Activated CD8-positive, alpha-beta memory T cell treated with anti-CD3 and anti-CD28 coated beads, Interleukin-2, amount 50 U/mL, for 24 hours (primary cell): ENCODE data around the gene MYT1.

Experiments
- DNase-seq: peaks from one replicate; pipeline ENCODE4 v3.0.0-alpha.2; 2020; ENCODE audit errors: extremely low read depth

The MYT1 gene

DNA sequence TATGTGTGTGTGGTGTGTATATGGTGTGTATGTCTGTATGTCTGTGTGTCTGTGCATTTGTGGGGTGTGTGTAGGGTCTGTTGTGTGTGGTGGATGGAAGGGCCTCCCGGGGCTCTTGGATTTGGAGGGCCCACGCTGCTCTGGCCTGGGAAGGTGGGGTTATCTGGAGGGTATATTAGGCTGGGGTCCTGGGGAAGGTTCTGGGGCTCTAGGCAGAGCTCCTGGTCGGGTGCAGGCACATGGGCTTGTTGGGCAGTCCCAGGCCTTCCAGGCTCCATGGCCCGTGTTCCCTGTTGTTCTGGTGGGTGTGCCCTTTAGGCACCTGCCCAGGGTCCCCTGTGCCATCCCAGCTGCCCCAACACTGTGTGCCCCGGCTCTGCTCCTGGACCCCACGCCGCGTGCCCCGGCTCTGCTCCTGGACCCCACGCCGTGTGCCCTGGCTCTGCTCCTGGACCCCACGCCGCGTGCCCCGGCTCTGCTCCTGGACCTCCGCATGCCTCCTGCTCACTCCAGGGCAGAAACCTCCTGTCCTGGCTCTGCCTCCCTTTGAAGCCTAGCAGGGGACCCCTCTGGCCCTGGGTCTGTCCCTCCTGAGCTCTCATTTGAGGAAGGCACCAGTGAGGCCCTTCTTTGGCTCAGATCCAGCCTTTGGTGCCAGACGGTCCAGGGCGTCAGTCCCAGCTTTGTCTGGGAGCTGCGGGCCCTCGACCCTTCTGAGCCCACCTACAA, 10.2 kb upstream of the MYT1 start:
- no peak for DNase-seq

DNA sequence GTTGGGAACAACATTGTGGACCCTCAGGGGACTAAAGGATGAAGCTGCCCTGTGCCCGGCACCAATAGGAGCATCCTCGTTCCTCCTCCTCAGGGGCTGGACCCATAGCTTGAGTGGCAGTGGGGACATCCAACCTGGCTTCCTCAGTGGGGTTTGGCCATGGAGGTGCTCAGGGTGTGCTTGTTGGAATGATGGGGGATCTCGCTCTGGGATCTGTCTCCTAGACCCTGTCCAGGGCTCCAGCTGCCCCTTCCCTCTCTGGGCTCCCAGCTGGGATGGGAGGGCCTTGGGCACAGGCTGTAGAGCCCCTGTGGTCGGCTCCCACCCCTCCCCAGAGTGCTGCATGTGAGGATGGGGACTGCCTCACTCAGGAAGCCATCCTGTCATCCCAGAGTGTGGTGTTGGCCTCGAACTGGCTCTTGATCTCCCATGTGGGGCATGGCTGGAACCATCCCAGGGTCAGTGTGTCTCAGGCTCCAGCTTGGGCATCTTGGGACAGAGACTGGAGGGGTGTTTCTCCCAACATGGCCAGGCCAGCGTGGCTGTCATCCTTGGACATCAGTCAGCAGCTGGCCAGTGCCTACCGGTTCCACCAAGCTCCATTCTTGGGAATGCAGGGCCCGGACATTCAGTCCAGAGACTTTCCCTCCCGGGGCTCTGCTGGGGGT, 9.5 kb upstream of the MYT1 start:
- DNase-seq = no peak

DNA sequence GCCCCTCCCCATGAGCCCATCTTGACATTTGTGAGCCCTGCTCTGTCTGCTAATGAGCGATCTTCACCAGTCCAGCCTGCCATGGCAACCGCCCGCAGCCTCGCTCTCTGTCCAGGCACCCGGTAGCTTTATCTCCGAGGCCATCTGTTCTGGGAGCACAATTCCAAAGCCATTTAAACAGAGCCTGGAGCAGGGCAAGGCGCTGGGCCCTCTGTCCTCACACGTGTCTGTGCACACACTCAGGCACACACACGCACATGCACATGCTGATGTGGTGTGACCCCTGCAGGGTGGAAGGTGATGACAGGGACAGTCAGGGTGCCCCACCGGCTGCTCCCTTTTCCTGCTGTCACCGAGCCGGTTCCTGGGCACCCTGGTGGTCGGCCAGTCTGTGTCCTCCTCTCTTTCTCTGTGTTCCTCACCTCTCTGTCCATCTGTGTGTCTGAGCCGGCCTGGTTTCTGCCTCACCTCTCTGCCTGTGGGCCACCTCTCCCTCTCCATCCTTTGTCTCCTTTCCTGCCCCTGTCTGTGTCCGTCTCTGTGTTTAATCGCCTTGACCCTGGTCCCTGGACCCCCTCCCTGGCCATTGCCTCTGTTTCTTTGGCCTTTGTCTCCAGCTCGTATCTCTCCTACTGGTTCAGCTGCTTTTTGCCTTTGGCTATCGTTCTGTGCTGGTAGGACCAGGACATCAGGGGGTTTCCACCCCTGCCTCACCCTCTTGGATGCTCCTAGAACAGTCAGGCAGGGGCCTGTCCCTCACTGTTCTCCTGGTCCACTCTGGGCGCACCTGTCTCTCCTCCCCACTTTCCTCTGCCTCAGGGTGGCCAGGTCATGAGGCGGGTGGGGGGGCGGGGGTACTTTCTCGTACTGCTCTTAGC, 8.8 kb upstream of the MYT1 start:
- DNase-seq = no peak

DNA sequence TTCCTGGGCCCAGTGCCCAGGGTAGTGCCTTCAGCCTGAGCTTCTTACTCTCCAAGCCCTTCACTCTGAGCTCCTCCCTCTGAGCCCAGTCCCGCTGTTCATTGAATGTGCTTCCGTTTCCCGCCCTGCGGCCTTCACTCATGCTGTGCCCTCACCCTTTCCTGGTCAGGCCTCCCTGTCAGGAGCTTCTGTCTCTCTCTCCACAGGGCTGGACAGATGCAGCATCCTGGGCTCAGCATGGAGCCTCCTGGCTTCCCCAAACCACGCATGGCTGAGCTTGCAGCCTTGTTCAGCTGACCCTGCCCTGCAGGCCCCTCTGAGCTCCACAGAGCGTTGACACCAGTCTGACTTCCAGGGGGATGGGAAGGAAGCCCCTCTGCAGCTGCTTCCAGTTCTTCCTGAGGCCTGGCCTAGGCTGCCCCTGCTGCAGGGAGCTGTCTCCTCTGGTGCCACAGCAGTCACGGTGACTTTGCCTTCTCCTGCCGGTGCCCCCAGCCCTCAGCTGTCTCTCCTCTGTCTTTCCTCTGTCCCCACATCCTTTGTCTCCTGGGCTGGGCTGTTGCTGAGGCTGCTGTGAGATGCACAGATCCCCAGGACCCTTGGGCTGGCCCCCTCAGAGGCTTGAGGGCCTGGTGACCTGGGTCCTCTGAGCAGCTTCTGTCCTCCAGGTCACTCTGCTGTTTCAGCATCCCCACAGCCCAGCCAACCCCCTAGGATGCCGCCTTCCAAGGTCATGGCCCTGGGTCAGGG, 7.9 kb upstream of the MYT1 start:
- DNase-seq = no peak

DNA sequence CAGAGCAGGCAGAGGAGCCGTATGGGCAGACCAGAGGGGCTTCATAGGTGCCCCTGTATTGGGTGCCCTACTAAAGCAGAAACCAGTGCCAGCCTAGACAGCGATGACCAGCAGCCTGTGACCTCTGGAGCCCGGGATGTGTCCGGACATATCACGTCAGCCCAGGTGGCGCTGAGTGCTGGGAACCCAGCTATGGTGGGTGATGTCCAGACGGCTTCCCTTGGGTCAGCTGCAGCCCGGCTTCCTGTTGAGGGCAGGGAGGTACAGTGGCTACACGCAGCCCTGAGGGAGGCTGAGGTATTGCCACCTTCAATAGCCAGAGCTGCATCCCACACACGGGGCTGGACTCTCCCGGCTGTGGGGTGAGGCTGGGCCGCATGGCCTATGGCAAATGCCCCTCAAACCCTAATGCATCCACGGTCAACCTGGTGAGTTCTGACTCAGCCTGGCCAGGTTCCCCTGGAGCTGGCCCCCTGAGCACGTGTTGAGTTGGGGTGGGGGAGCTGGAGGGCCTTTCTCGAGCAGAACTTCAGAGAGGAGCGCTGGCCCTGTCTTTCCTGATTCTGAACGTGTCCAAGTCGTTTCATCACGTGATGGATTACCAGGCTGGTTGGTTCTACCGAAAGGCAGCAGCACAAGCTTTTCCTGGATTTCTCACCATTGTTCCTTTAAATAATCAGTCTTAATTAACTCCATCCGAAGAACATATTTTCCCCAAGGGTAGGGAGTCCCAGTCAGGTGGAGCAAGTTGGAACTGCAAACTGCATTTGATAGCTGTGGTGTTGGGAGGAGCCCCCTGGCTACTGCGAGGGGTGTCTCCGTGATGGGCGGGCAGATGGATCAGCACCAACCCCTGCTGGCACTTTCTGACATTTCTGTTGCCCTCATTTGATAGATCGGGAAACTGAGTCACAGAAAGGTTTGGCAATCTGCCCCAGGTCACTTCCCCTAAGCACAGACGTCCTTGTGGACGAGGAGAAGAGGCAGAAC, 7.1 kb upstream of the MYT1 start:
- no peak for DNase-seq

DNA sequence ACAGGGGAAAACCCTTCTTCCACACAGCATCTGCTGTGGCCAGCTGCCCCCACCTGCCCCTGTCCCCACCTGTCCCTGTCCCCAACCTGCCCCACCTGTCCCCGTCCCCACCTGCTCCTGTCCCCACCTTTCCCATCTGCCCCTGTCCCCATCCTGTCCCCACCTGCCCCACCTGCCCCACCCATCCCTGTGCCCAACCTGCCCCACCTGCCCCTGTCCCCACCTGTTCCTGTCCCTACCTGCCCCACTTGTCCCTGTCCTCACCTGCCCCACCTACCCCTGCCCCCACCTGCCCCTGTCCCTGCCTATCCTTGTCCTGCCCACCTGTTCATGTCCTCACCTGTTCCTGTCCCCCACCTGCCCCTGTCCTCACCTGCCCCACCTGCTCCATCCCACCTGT, 6.4 kb upstream of the MYT1 start:
- no peak for DNase-seq

DNA sequence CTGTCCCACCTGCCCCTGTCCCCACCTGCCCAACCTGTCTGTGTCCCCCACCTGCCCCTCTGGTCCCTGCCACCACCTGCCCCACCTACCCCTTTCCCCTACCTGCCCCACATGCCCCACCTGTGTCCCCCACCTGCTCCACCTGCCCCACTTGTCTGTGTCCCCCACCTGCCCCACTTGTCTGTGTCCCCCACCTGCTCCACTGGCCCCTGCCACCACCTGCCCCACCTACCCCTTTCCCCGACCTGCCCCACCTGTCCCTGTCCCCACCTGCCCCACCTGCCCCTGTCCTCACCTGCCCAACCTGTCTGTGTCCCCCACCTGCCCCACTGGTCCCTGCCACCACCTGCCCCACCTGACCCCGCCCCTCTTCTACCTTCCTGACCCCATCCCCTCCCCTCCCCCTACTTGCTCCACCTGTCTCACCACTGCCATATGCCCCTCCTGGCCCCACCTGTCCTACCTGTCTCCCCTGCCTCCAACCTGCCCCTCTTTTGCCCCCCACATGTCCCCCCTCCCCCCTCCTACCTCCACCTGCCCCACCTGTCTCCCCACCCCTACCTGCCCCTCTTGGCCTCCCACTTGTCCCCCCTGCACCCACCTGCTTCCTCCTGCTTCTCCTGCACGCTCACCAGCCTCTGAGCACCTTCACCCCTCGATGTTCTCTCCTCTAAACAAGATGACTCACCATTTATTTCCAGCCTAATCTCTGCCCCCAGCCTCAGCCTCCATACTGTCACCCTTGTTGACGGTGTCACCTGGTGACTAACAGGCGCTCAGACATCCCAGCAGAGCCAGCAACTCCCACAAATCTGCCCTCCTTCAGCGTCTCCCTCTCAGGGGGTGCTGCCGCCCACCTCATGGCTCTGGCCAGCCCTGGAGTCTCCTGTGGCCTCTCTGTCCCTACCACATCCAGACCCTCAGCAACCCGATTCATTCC, 5.6 kb upstream of the MYT1 start:
- DNase-seq = no peak

DNA sequence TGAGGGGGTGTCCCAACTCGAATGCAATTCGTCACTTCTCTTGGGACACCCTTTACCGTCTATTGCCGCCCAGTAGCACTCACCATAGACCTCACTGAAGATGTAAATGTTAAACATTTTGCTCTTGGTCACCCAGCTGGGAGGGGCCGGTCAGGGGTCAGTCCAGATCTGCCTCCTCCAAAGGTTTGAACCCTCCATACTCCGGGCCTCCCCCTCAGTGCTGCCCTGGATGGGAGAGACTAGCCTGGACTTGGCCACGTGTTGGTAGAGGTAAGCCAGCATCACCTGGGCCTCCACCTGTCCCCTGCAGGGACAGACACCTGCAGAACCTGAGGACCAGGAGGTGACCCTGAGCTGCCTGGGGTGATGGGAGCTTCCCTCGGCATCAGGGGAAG, 5.0 kb upstream of the MYT1 start:
- DNase-seq = no peak

DNA sequence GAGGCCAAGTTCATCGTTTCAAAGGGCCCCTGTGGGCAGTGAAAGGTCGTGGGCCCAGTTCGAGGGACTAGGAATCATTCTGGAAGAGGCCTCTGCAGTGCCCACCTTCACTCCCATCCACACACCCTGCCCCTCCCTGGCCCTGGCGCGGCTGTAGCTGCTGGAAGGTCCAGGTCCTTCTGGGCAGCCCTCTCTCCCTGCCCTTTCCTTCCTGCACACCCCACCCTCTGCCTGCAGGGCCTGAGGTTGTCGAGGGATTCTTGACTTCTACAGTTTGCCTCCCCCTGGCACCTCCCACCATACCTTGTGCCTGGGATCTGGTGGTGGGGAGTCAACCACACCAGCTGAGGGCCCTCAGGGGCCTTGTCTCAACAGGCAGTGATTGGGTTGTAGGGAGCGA, 4.5 kb upstream of the MYT1 start:
- no peak for DNase-seq

DNA sequence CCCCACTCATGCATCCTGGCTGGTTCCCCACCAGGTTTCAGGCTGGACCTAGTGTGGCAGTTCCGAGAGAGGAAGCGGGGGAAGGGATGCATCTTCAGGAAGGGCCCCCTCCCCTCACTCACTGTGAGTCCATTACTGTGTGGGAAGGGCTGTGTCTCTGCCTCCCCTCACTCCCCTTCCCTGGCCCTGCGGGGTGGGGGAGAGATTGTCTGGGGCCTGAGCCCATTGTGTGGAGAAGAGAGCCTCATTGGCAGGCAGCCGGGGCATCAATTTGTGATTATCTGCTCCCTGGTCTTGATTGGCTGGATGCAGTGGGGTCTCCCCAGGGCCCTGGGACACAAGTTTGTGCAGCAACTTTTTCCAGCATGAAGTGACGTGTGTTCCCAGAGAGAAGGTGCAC, 4.1 kb upstream of the MYT1 start:
- DNase-seq = no peak

DNA sequence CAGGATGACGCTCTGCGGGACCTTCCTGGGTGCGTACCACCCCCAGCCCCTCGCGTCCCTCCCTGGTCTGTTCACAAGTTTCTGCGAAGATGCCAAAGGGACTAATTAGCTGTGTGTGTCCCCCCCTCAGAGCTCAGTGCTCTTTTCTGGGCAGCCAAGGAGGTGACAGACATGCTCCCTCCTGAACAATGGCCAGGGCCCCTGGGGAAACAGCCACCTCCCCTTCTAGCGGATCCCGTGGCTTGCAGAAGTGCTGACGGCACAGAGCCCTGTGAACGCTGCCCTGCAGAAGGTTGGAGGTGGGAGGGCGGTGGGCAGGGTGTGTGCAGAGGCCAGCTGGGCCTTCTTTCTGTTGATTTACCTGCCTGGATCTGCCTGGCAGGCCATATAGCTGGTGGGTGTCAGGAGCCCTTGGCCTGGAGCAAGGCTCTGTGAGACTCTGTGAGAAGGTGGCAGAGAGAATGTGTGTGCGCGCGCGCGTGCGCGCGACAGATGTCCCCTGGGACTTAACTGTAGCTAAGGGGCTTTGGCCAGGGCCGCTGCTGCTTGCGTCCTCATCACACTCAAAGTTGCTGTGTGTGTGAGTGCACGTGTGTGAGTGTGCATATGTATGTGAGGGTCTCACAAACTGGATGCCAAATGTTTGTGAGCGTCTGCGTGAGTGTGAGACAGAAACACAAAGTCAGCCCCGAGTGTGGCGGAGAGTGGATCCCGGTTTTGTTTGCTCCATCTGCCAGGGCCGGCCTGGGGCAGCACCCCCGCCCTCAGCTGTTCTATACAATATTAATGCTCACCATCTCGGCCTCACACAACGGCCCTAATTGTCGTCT, 3.5 kb upstream of the MYT1 start:
- no peak for DNase-seq

DNA sequence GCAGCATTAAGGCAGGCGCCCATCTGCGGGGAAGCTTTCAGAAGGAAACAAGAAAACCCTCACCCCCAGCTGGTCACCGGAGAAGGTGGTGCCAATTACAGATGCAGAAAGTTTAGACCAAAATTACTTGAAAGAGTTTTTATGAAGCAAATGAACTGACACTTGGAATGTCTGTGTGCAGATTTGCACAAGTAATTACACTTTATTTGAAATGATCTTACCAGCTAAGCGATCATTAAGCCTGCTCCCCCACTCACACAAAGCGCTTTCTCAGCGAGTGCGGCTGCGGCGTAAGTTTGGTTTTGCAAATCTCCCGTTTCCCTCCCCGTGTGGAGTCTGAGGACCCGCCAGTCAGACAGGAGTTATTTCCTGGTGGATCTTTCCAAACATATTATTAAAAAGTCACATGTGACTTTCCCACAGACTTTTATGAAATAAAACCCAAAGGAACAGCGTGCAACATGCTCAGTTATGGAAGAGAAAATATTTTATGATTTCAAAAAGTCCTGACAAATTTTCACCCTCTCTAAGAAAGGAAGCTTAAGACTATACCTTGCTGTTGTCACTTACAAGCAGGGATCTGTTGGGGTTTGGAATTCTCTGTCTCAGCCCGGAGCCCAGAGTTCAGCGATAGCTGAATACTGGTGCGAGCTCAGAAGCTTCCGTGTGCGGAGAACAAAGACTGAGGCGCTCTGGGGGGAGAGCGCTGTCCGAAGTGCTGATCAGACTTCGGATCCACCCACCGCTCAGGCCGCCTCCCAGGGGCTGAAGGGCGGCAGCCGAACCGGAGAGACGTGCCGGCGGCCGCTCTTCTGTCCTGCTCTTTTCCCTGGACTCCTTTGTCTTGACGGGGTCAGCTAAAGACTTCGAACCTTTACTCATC, 2.7 kb upstream of the MYT1 start:
- no peak for DNase-seq

DNA sequence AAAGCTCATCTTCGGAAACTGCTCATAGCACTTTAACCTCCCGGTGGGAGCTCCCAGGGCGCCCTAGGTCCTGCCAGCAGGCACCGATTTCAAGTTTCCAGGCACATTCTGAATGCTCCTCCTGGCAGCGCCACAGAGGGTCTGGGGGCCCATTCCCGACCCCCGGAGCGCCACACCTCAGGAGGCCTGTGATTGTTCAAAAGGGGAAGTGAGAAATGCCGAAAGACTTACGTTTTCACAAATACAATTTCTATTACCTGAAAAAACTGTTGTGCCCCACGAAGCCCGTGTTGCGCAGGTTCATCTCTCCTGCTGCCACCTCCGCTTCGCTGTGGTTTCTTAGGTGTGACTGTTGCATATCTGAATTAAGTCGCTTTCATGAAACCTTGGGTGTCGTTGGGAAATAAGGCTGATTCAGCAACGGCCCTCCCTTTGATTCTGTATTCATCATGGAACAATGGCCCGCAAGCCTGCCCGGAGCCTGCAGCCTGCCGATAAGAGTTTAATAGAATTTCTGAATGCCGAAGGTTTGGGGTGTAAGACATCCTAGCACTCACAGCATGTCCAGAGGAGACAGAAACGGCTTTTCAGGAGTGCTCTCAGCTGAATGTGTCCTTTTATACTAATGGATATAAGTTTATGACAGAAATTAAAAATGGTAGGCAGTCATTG, 1.9 kb upstream of the MYT1 start:
- DNase-seq = no peak

DNA sequence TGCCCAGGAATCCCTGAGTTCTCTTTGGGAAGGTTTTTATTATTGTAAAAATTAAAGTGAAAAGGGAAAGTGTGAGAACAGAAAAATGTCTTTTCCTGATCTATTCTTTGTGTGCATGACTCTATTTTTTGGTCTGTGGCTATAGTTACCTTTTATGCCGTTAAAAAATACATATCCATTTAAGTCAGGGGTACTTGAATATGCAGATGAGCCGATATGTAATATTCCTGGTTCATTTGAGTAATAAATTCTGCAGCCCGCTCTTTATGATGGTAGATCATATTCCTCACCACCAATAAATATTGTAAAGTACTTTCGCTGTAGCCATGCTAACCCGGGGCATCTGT, 503 bp upstream of the MYT1 start:
- no peak for DNase-seq

DNA sequence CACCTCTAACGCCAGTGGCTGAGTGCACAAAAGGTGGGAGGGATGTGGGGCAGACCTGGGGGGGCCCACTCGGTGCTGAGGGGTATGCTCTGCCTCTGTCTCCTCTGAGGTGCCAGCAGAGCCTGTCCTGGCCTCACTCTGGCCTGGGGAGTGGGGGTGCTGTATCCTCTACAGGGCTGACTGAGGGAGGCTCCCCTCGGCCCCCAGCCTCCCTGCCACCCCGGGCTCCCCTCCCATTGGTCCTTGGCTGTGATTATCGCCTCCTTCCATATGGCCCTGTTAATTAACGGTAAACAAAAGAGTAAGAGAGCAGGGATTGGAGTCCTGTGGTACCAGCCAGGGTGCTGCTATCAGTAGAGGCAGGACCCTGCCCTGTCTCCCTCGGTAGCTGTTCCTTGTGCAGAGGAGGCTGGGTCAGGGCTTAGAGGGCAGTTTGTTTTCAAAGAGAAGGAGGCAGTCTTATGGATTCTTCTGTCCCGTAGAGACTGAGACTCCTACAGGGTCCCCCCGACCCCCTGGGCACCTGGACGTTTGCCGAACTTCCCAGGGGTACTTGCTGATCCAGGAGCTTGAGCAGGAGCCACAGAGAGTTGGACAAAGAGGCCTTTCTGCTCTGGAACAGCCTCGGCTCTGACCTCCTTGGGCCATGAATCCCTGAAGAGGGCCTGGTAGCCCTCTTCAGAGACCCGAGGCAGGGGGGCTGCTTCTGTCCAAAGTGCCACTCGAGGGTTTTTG, 1.8 kb downstream of the MYT1 start:
- no peak for DNase-seq

DNA sequence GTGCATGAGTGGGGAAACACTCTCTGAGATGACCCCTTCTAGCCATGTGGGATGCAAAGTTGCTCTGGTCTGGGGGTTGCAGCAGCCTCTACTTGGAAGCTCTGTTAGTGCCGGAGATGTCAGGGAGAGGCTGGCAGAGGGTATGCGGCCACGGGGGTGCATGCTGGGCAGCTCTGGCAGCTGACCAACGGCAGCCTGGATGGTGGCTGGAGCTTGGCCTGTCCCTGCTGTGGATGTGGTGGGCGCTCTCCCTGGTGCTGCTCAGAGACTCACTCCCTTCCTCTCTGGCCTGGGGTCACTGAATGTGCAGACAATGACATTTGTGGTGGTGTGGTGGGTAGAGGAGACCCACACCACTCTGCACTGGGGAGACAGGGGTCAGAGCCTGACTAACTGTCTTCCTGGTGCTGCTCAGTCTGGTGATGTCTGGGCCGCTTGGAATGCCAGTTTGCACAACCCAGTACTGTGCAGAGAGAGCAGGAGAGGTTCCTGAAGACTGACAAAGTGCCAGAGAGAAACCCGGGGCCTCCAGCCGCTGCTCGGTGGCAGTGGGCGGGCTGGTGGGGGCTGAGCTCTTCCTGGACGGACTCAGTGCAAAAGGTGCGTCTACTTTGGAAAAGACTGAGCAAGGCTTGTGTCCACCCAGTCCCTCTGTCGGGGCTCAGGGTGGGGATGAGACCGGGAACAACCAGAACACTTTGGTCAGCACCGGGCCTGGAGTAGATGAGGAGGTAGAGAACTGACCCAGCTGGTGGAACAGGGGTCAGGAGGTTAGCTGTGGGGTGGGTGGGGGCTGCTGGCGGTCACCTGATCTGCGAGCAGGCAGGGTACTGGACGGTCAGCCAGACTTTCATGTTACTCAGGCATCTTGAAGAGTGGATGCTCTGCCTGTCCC, 2.7 kb downstream of the MYT1 start:
- DNase-seq = no peak
